Esophagus squamous epithelium (tissue), 5 donors: ENCODE measurements around the gene SUPT6H. TPM values are rescaled to one million over a fixed set of nuclear protein-coding genes. Genes with fewer than 3 reads are reported as not detected.
"Not testable (repeated sequence)": the region's sequence is repeated elsewhere in the genome, so short reads cannot be mapped to it uniquely, and the experiment has no call there.

Source experiments
- DNase-seq: peaks from one replicate; lab custom pipeline; 2025; lab: John Stamatoyannopoulos, UW
- H3K27ac ChIP-seq, 4 donors: fragments of 200-600 bp; sonication (generic); one replicate each; pipeline ENCODE4 v1.5.1; 2016 to 2019; ENCODE audit warnings: mild to moderate bottlenecking in 1 of 4
- H3K27me3 ChIP-seq, 4 donors: fragments of 200-600 bp; sonication (generic); 1 replicate in 3 of 4; 2 replicates in 1 of 4; pipeline versions ENCODE4 v1.5.1 to v1.6.0; 2017 to 2021; ENCODE audit warnings: antibody characterized with exemption in 1 of 4
- H3K36me3 ChIP-seq, 3 donors: fragments of 200-600 bp; sonication (generic); one replicate each; pipeline ENCODE4 v1.5.1; 2016 to 2019
- H3K4me1 ChIP-seq, 3 donors: fragments of 200-600 bp; sonication (generic); one replicate each; pipeline ENCODE4 v1.5.1; 2017 to 2019
- H3K4me3 ChIP-seq, 4 donors: fragments of 200-600 bp; sonication (generic); 1 replicate in 3 of 4; 2 replicates in 1 of 4; pipeline ENCODE4 v1.5.1; 2016 to 2019; ENCODE audit warnings: mild to moderate bottlenecking in 2 of 4, moderate library complexity in 1 of 4
- H3K9me3 ChIP-seq, 3 donors: fragments of 200-600 bp; sonication (generic); one replicate each; pipeline ENCODE4 v1.5.1; 2016 to 2019
- CTCF ChIP-seq, 6 experiments: fragments of 450-650 bp in 4 of 6; fragments of 200-600 bp in 2 of 6; sonication (generic) in 2 of 6; IDR thresholded peaks; one replicate each; pipeline ENCODE4 v1.5.1; 2016 to 2019; ENCODE audit warnings: antibody characterized with exemption in 6 of 6, mild to moderate bottlenecking in 4 of 6, moderate library complexity in 4 of 6
- POLR2A ChIP-seq, 4 donors: fragments of 450-650 bp; IDR thresholded peaks; one replicate each; pipeline ENCODE4 v1.6.1; 2017; ENCODE audit warnings: antibody characterized with exemption in 4 of 4, mild to moderate bottlenecking in 4 of 4, moderate library complexity in 3 of 4
- WGBS, 2 donors: methylation state at CpG; one replicate each; pipeline ENCODE4 v1.1.5; 2018; 5-methylcytosine and 5-hydroxymethylcytosine counted together
- intact Hi-C: fragments of 100-400 bp; cut with DNase I; formaldehyde crosslinking; loops from one replicate; pipeline ENCODE4 v1.15.0; 2022
- total RNA-seq, 4 donors: library from RNA; depleted of rRNA; stranded (reverse); fragments of >200 nt; gene quantifications; one replicate each; pipeline ENCODE4 v1.1.0, GENCODE V29; 2016
- donor health status: DM: yes; HTN: yes; CAD: no.

Gene SUPT6H
- total RNA-seq, 4 donors from 2014 or later = 26.4 to 59.3 (median 48.8) TPM

GRCh38 chr17:28735242-28735722 lies 73.3 kb downstream of the SUPT6H start:
- Histone ChIP-seq H3K4me1 (peaks cover 0 to 17% (median 0%) of the 10 kb centered on the region in 3 donors), H3K4me3 (no peak overlapping the region), H3K36me3 (peaks cover 0 to 7% (median 0%) of the 10 kb centered on the region in 3 donors), H3K27ac (no peak overlapping the region), H3K27me3 (no peaks in the 10 kb centered on the region), H3K9me3 (no peaks in the 10 kb centered on the region)
- 37% methylated on average over 3 of the region's 5 CpGs; no CpG with 5 or more reads in 1 of the 2 donors for WGBS, 2 donors
- no peak for TF ChIP-seq CTCF (IDR thresholded peaks at IDR 0.05)
- TF ChIP-seq POLR2A (IDR thresholded peaks at IDR 0.05) = no peak
- no peak for DNase-seq
- intact Hi-C loops = no loop called here

GRCh38 chr17:28735913-28736769 lies 74.1 kb downstream of the SUPT6H start:
- H3K27me3 ChIP-seq, DNase-seq, H3K4me3 ChIP-seq, H3K36me3 ChIP-seq, H3K27ac ChIP-seq, H3K9me3 ChIP-seq, intact Hi-C loops: not testable (repeated sequence)
- WGBS, 2 donors = 91% methylated on average over 5 to 7 of the region's 8 CpGs
- H3K4me1 ChIP-seq = peaks cover 0 to 23% (median 0%) of the 10 kb centered on the region in 3 donors

GRCh38 chr17:28737316-28737715 lies 75.3 kb downstream of the SUPT6H start:
- H3K4me3 ChIP-seq = no peak overlapping the region
- no peak for DNase-seq
- H3K36me3 ChIP-seq = peaks cover 0 to 7% (median 0%) of the 10 kb centered on the region in 3 donors
- H3K9me3 ChIP-seq = no peaks in the 10 kb centered on the region
- H3K4me1 ChIP-seq = peaks cover 0 to 34% (median 0%) of the 10 kb centered on the region in 3 donors
- no peak for TF ChIP-seq CTCF (IDR thresholded peaks at IDR 0.05)
- TF ChIP-seq POLR2A (IDR thresholded peaks at IDR 0.05) = no peak
- H3K27ac ChIP-seq = no peak overlapping the region
- intact Hi-C loops = no loop called here
- WGBS, 2 donors = 77 to 100% methylated on average over 1 to 3 of the region's 12 CpGs
- H3K27me3 ChIP-seq = no peaks in the 10 kb centered on the region

- intact Hi-C loops = no loop called here
- Histone ChIP-seq H3K27me3 (no peaks in the 10 kb centered on the region), H3K27ac (no peak overlapping the region), H3K4me3 (no peak overlapping the region), H3K4me1 (peaks cover under 1 to 41% (median 1%) of the 10 kb centered on the region in 3 donors), H3K9me3 (no peaks in the 10 kb centered on the region), H3K36me3 (peaks cover 0 to 7% (median 0%) of the 10 kb centered on the region in 3 donors)
- WGBS, 2 donors = 75 to 90% methylated on average over 6 to 8 of the region's 22 CpGs
- TF ChIP-seq CTCF (IDR thresholded peaks at IDR 0.05) (no peak), POLR2A (IDR thresholded peaks at IDR 0.05) (no peak)
- no peak for DNase-seq
Observed at GRCh38 chr17:28737770-28738679, 76.0 kb downstream of the SUPT6H start.

GRCh38 chr17:28738680-28739384 lies 76.8 kb downstream of the SUPT6H start:
- Histone ChIP-seq H3K27ac (no peak overlapping the region), H3K9me3 (no peaks in the 10 kb centered on the region), H3K27me3 (no peaks in the 10 kb centered on the region), H3K4me3 (no peak overlapping the region), H3K4me1 (peaks cover 6 to 47% (median 7%) of the 10 kb centered on the region in 3 donors), H3K36me3 (peaks cover 0 to 4% (median 0%) of the 10 kb centered on the region in 3 donors)
- TF ChIP-seq CTCF (IDR thresholded peaks at IDR 0.05) = no peak
- TF ChIP-seq POLR2A (IDR thresholded peaks at IDR 0.05) = no peak
- DNase-seq = no peak
- intact Hi-C loops = no loop called here
- WGBS, 2 donors = 87 to 88% methylated on average over 5 to 8 of the region's 10 CpGs
